Gastroesophageal sphincter (tissue), 4 donors: ENCODE data around the gene MAPKAPK3. TPM values are rescaled to one million over a fixed set of nuclear protein-coding genes. Genes with fewer than 3 reads are reported as not detected.

Source experiments
- ATAC-seq: fragments of 150-250 bp; one replicate; pipeline ENCODE4 v1.9.1; 2016; ENCODE audit warnings: mild to moderate bottlenecking, moderate library complexity
- H3K27ac ChIP-seq, 4 donors: fragments of 200-600 bp; sonication (generic) in 3 of 4; 1 replicate in 3 of 4; 2 replicates in 1 of 4; pipeline ENCODE4 v1.5.1; 2016 to 2019
- H3K27me3 ChIP-seq: fragments of 200-600 bp; sonication (generic); one replicate; pipeline ENCODE4 v1.5.1; 2019
- H3K36me3 ChIP-seq, 2 donors: fragments of 200-600 bp; sonication (generic); one replicate each; pipeline ENCODE4 v1.5.1; 2019; ENCODE audit warnings: control low read depth in 1 of 2
- H3K4me1 ChIP-seq, 3 donors: fragments of 200-600 bp; sonication (generic); 1 replicate in 2 of 3; 2 replicates in 1 of 3; pipeline ENCODE4 v1.5.1; 2016 to 2019; ENCODE audit warnings: control low read depth in 2 of 3
- H3K4me3 ChIP-seq, 2 donors: fragments of 200-600 bp; sonication (generic); one replicate each; pipeline ENCODE4 v1.5.1; 2019; ENCODE audit warnings: mild to moderate bottlenecking in 1 of 2, moderate library complexity in 1 of 2
- H3K9me3 ChIP-seq, 3 donors: fragments of 200-600 bp; sonication (generic); one replicate each; pipeline ENCODE4 v1.5.1; 2017 to 2019; ENCODE audit warnings: control low read depth in 2 of 3
- CTCF ChIP-seq, 4 experiments: fragments of 200-600 bp in 2 of 4; fragments of 450-650 bp in 2 of 4; sonication (generic) in 1 of 4; IDR thresholded peaks; one replicate each; pipeline ENCODE4 v1.5.1; 2017 to 2019; ENCODE audit warnings: antibody characterized with exemption in 4 of 4, mild to moderate bottlenecking in 2 of 4, moderate library complexity in 2 of 4
- EP300 ChIP-seq: sonication (generic); formaldehyde crosslinking; IDR thresholded peaks from one replicate; pipeline ENCODE4 v1.6.1; 2017; ENCODE audit warnings: antibody characterized with exemption, mild to moderate bottlenecking
- POLR2A ChIP-seq, 2 donors: fragments of 450-650 bp; IDR thresholded peaks; one replicate each; pipeline ENCODE4 v1.6.1; 2017; ENCODE audit warnings: antibody characterized with exemption in 2 of 2, mild to moderate bottlenecking in 2 of 2, moderate library complexity in 1 of 2
- POLR2AphosphoS5 ChIP-seq: sonication (generic); formaldehyde crosslinking; IDR thresholded peaks from one replicate; pipeline ENCODE4 v1.6.1; 2017; ENCODE audit warnings: antibody characterized with exemption
- WGBS, 2 donors: methylation state at CpG; one replicate each; pipeline ENCODE4 v1.1.5; 2018; ENCODE audit warnings: low coverage in 1 of 2; 5-methylcytosine and 5-hydroxymethylcytosine counted together
- total RNA-seq, 4 donors: library from RNA; depleted of rRNA; stranded (reverse); fragments of >200 nt; gene quantifications; one replicate each; pipeline ENCODE4 v1.1.0, GENCODE V29; 2016

MAPKAPK3 gene
- total RNA-seq, 4 donors from 2014 or later = 18.7 to 30.2 (median 22.4) TPM

GRCh38 chr3:50574444-50574831 lies 42.5 kb upstream of the MAPKAPK3 start:
- no peaks in the 10 kb centered on the region for H3K27me3 ChIP-seq
- H3K9me3 ChIP-seq = no peaks in the 10 kb centered on the region
- no peak overlapping the region for H3K27ac ChIP-seq
- no peak for ATAC-seq
- 100% methylated on average over 1 of the region's 1 CpG; no CpG with 5 or more reads in 1 of the 2 donors for WGBS, 2 donors
- no peak overlapping the region for H3K4me3 ChIP-seq
- peaks cover 0 to 75% of the 10 kb centered on the region in 2 donors for H3K36me3 ChIP-seq
- peaks cover 0 to 36% (median 12%) of the 10 kb centered on the region in 3 donors for H3K4me1 ChIP-seq
- TF ChIP-seq EP300 (no peak), POLR2AphosphoS5 (no peak), POLR2A (IDR thresholded peaks at IDR 0.05) (no peak), CTCF (IDR thresholded peaks at IDR 0.05) (no peak)

- H3K27ac ChIP-seq = no peak overlapping the region
- TF ChIP-seq CTCF (IDR thresholded peaks at IDR 0.05) = no peak
- no peak for TF ChIP-seq POLR2AphosphoS5
- no peak for TF ChIP-seq POLR2A (IDR thresholded peaks at IDR 0.05)
- TF ChIP-seq EP300 = no peak
- H3K36me3 ChIP-seq = peaks cover 0 to 85% of the 10 kb centered on the region in 2 donors
- ATAC-seq = no peak
- H3K4me3 ChIP-seq = no peak overlapping the region
- 51 to 84% methylated on average over 3 to 6 of the region's 6 CpGs for WGBS, 2 donors
- H3K27me3 ChIP-seq = no peaks in the 10 kb centered on the region
- peaks cover 0 to 28% (median 6%) of the 10 kb centered on the region in 3 donors for H3K4me1 ChIP-seq
- no peaks in the 10 kb centered on the region for H3K9me3 ChIP-seq
Measured at GRCh38 chr3:50575372-50575771, 41.6 kb upstream of the MAPKAPK3 start.

- Histone ChIP-seq H3K27me3 (no peaks in the 10 kb centered on the region), H3K36me3 (peaks cover 0 to 97% of the 10 kb centered on the region in 2 donors), H3K9me3 (no peaks in the 10 kb centered on the region), H3K4me3 (no peak overlapping the region), H3K27ac (no peak overlapping the region), H3K4me1 (peaks cover 0 to 8% (median 1%) of the 10 kb centered on the region in 3 donors)
- TF ChIP-seq POLR2AphosphoS5 (no peak), EP300 (no peak), POLR2A (IDR thresholded peaks at IDR 0.05) (no peak), CTCF (IDR thresholded peaks at IDR 0.05) (no peak)
- no peak for ATAC-seq
- WGBS, 2 donors = 20 to 100% methylated on average over 1 of the region's 2 CpGs
Measured at GRCh38 chr3:50577348-50577747, 39.6 kb upstream of the MAPKAPK3 start.

GRCh38 chr3:50580683-50581458 lies 36.1 kb upstream of the MAPKAPK3 start:
- no peak for TF ChIP-seq CTCF (IDR thresholded peaks at IDR 0.05)
- no peak for TF ChIP-seq POLR2AphosphoS5
- no peak for TF ChIP-seq EP300
- no peak for TF ChIP-seq POLR2A (IDR thresholded peaks at IDR 0.05)
- no peaks in the 10 kb centered on the region for H3K27me3 ChIP-seq
- H3K4me1 ChIP-seq = peaks cover 0 to 13% (median 0%) of the 10 kb centered on the region in 3 donors
- H3K27ac ChIP-seq = no peak overlapping the region
- ATAC-seq = no peak
- no peaks in the 10 kb centered on the region for H3K9me3 ChIP-seq
- peaks cover 0 to 85% of the 10 kb centered on the region in 2 donors for H3K36me3 ChIP-seq
- H3K4me3 ChIP-seq = no peak overlapping the region
- WGBS, 2 donors = 60 to 80% methylated on average over 2 to 4 of the region's 9 CpGs

GRCh38 chr3:50581459-50581842 lies 35.5 kb upstream of the MAPKAPK3 start:
- Histone ChIP-seq H3K27me3 (no peaks in the 10 kb centered on the region), H3K9me3 (no peaks in the 10 kb centered on the region), H3K27ac (no peak overlapping the region), H3K4me1 (peaks cover 0 to 13% (median 0%) of the 10 kb centered on the region in 3 donors), H3K36me3 (peaks cover 0 to 79% of the 10 kb centered on the region in 2 donors), H3K4me3 (no peak overlapping the region)
- WGBS, 2 donors = 100% methylated on average over 1 of the region's 2 CpGs; no CpG with 5 or more reads in 1 of the 2 donors
- TF ChIP-seq CTCF (IDR thresholded peaks at IDR 0.05) (no peak), POLR2A (IDR thresholded peaks at IDR 0.05) (no peak), EP300 (no peak), POLR2AphosphoS5 (no peak)
- ATAC-seq = no peak
